ENCODE measurements around the gene BABAM1. TPM values are rescaled to one million over a fixed set of nuclear protein-coding genes. Genes with fewer than 3 reads are reported as not detected.
A peak's percentile ranks its signal among the peaks of the same experiment; 100 is the strongest.

The BABAM1 gene
- total RNA-seq, 6 donors from 2014 or later: 45.1 to 95.3 (median 82.3) TPM

- no peak overlapping the region for H3K27ac ChIP-seq
- TF ChIP-seq EP300 (IDR thresholded peaks at IDR 0.05) (no peak), POLR2A (IDR thresholded peaks at IDR 0.05) (no peak), POLR2AphosphoS5 (IDR thresholded peaks at IDR 0.05) (no peak), CTCF (IDR thresholded peaks at IDR 0.05) (no peak)
- H3K9me3 ChIP-seq: no peaks in the 10 kb centered on the region
- H3K27me3 ChIP-seq: peaks cover 0 to 17% (median 5%) of the 10 kb centered on the region in 4 donors
- DNase-seq (no peak), ATAC-seq (ENCODE audit: low FRiP score in 2 of 2) (no peak)
- H3K4me3 ChIP-seq: no peak overlapping the region
- peaks cover 15 to 19% (median 17%) of the 10 kb centered on the region in 4 donors for H3K4me1 ChIP-seq
- 79 to 90% methylated on average over 3 of the region's 3 CpGs for WGBS, 2 donors
- H3K36me3 ChIP-seq: peaks cover 4 to 47% (median 37%) of the 10 kb centered on the region in 4 donors
Observed at GRCh38 chr19:17279436-17279835, 12.2 kb downstream of the BABAM1 start.

GRCh38 chr19:17281391-17282304 is 14.4 kb downstream of the BABAM1 start, which contains the start of gene ANKLE1:
Gene ANKLE1 (plus strand): TSS chr19:17281901. CDS start chr19:17281921, 20 bp downstream.
- 13 to 70% methylated on average over 4 to 42 of the region's 75 CpGs for WGBS, 2 donors
- ATAC-seq (ENCODE audit: low FRiP score in 2 of 2): peak; percentile 19 to 50
- Histone ChIP-seq H3K36me3 (peaks cover 0 to 24% (median 16%) of the 10 kb centered on the region in 4 donors), H3K4me3 (peak within 1 kb of the TSS; percentile 6 to 54 (median 41)), H3K27me3 (peaks cover 0 to 17% (median 5%) of the 10 kb centered on the region in 4 donors), H3K4me1 (peaks cover 15 to 19% (median 17%) of the 10 kb centered on the region in 4 donors), H3K27ac (peak within 1 kb of the TSS in 1 of 4 donors; percentile 24), H3K9me3 (no peaks in the 10 kb centered on the region)
- DNase-seq: peak; percentile 61 to 89
- TF ChIP-seq POLR2A (IDR thresholded peaks at IDR 0.05): no peak

- TF ChIP-seq EP300 (IDR thresholded peaks at IDR 0.05): no peak
- TF ChIP-seq CTCF (IDR thresholded peaks at IDR 0.05): peak; percentile 92 to 98 (median 97)
- H3K27me3 ChIP-seq: peaks cover 0 to 17% (median 5%) of the 10 kb centered on the region in 4 donors
- peaks cover 15 to 19% (median 17%) of the 10 kb centered on the region in 4 donors for H3K4me1 ChIP-seq
- H3K9me3 ChIP-seq: no peaks in the 10 kb centered on the region
- H3K4me3 ChIP-seq: peak overlapping the region in 3 of 4 donors; percentile 32 to 54 (median 50)
- peaks cover 0 to 15% (median 8%) of the 10 kb centered on the region in 4 donors for H3K36me3 ChIP-seq
- DNase-seq (peak; percentile 91 to 97), ATAC-seq (ENCODE audit: low FRiP score in 2 of 2) (peak; percentile 93 to 95)
- 13 to 24% methylated on average over 4 to 8 of the region's 45 CpGs for WGBS, 2 donors
- H3K27ac ChIP-seq: no peak overlapping the region
Observed at GRCh38 chr19:17282488-17283125, 15.4 kb downstream of the BABAM1 start.

GRCh38 chr19:17283504-17283996 is 16.3 kb downstream of the BABAM1 start:
- whole genome bisulfite sequencing, 2 donors: 89 to 100% methylated on average over 3 to 6 of the region's 7 CpGs
- ATAC-seq (ENCODE audit: low FRiP score in 2 of 2): no peak
- peaks cover 0 to 7% (median 3%) of the 10 kb centered on the region in 4 donors for H3K36me3 ChIP-seq
- TF ChIP-seq POLR2AphosphoS5 (IDR thresholded peaks at IDR 0.05): no peak
- no peak for TF ChIP-seq CTCF (IDR thresholded peaks at IDR 0.05)
- no peak for TF ChIP-seq POLR2A (IDR thresholded peaks at IDR 0.05)
- no peak for TF ChIP-seq EP300 (IDR thresholded peaks at IDR 0.05)
- no peak for DNase-seq
- H3K4me1 ChIP-seq: peaks cover 15 to 19% (median 17%) of the 10 kb centered on the region in 4 donors
- H3K27ac ChIP-seq: no peak overlapping the region
- no peak overlapping the region for H3K4me3 ChIP-seq
- no peaks in the 10 kb centered on the region for H3K9me3 ChIP-seq
- peaks cover 0 to 17% (median 5%) of the 10 kb centered on the region in 4 donors for H3K27me3 ChIP-seq

Measured in upper lobe of left lung (tissue), 6 donors.